HFF-Myc (cell line): Measurements from ENCODE around the gene FOXJ1.

Experiments used
- DNase-seq: peaks from one replicate; pipeline ENCODE4 v3.0.0-alpha.2; 2011; ENCODE audit warnings: low read depth; ENCODE audit errors: extremely low read depth
- H3K4me3 ChIP-seq: replicated peaks from 2 replicates; pipeline ENCODE4 v1.5.1; 2011; ENCODE audit warnings: low read depth, mild to moderate bottlenecking, control low read depth, low read length
- CTCF ChIP-seq: IDR thresholded peaks from 2 replicates; pipeline ENCODE4 v1.5.1; 2012; ENCODE audit warnings: mild to moderate bottlenecking, low read depth, low read length, control low read depth; ENCODE audit errors: missing control alignments

FOXJ1 gene

GRCh38 chr17:76182016-76182764, 41.1 kb upstream of the FOXJ1 start:
- peak; percentile 92 for TF ChIP-seq CTCF
- no peak overlapping the region for H3K4me3 ChIP-seq
- peak; percentile 95 for DNase-seq

GRCh38 chr17:76179496-76180467, 38.7 kb upstream of the FOXJ1 start:
- no peak overlapping the region for H3K4me3 ChIP-seq
- no peak for TF ChIP-seq CTCF
- no peak for DNase-seq

GRCh38 chr17:76178124-76178523, 37.1 kb upstream of the FOXJ1 start:
- TF ChIP-seq CTCF: no peak
- no peak for DNase-seq
- H3K4me3 ChIP-seq: no peak overlapping the region

DNA sequence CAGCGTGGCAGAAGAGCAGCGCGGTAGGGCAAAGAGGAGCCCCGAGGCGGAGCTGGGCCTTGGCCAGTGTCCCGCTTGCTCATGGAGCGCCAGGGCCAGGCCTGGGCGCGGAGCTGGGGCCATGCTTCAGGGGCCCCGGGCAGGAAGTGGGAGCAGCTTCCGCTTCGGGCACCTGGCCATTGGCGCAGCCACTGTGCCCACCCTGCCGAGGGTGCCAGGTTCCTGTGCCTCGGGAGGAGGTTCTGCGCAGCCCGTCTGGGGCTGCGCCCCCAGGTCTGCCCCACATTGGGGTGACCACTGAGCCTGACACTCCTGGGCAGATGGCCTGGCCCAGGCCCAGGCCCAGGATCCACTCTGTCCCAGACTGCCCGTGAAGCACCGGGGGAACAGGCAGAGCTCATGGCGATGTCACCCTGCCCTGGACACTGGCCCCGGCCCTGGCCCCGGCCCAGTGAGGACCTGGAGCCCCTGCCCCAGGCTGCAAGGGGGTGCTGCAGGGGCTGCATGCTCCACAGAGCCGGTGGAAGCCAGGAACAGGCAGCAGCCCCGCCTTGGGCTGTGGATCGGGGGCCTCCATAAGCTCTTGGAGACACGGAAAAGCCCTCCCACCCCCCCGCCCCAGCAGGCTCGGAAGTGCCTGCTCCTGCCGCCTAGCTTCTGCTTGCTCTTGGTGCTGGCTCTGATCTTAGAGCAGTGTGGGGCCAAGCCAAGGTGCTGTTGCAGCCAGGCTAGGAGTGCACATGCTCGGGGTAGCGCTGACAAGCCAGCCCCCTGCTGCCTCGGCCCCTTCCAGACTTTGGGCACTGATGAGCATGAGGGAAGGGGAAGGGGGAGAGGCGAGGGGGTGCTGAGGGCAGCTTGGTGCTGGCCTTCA, 35.9 kb upstream of the FOXJ1 start:
- DNase-seq: no peak
- no peak overlapping the region for H3K4me3 ChIP-seq
- TF ChIP-seq CTCF: no peak

GRCh38 chr17:76174037-76174436, 33.0 kb upstream of the FOXJ1 start:
- H3K4me3 ChIP-seq: no peak overlapping the region
- DNase-seq: no peak

More at GRCh38 chr17:76174037-76174436, 33.0 kb upstream of the FOXJ1 start:
- no peak for TF ChIP-seq CTCF
